SK-N-SH treated with all-trans-retinoic acid at 6 μM for 48 hours (cell line): ENCODE measurements around the gene IER3.

Source experiments
- ATAC-seq: fragments of 200-7000 bp; cut with Tn5 transposase; 3 replicates; pipeline ENCODE4 v1.9.1; 2020; ENCODE audit warnings: mild to moderate bottlenecking, moderate library complexity
- ARNTL ChIP-seq: fragments of 450-650 bp; formaldehyde crosslinking; IDR thresholded peaks from 2 replicates; pipeline ENCODE4 v1.5.0; 2020; ENCODE audit warnings: low read depth, mild to moderate bottlenecking, moderate library complexity, borderline replicate concordance
- BACH2 ChIP-seq: fragments of 250-450 bp; sonication (Bioruptor Pico); IDR thresholded peaks from 2 replicates; pipeline ENCODE4 v1.9.0; 2021; ENCODE audit warnings: mild to moderate bottlenecking, borderline replicate concordance
- CSDC2 ChIP-seq: fragments of 250-450 bp; sonication (Bioruptor Pico); IDR thresholded peaks from 2 replicates; pipeline ENCODE4 v1.5.0; 2020; ENCODE audit warnings: mild to moderate bottlenecking, moderate library complexity
- CSRNP3 ChIP-seq: fragments of 250-450 bp; sonication (Bioruptor Pico); IDR thresholded peaks from 2 replicates; pipeline ENCODE4 v1.5.1; 2021; ENCODE audit warnings: mild to moderate bottlenecking, moderate library complexity
- ESRRG ChIP-seq: fragments of 250-450 bp; sonication (Bioruptor Pico); IDR thresholded peaks from 2 replicates; pipeline ENCODE4 v1.6.1; 2021; ENCODE audit warnings: mild to moderate bottlenecking
- GLIS3 ChIP-seq: fragments of 250-450 bp; sonication (Bioruptor Pico); IDR thresholded peaks from 2 replicates; pipeline ENCODE4 v1.5.0; 2020; ENCODE audit warnings: mild to moderate bottlenecking, moderate library complexity
- OSR1 ChIP-seq: fragments of 250-450 bp; sonication (Bioruptor Pico); IDR thresholded peaks from 2 replicates; pipeline ENCODE4 v1.8.0; 2022; ENCODE audit warnings: moderate library complexity, mild to moderate bottlenecking, inconsistent platforms
- POU6F1 ChIP-seq: fragments of 250-450 bp; sonication (Bioruptor Pico); IDR thresholded peaks from 2 replicates; pipeline ENCODE4 v1.8.0; 2021; ENCODE audit warnings: low read depth, mild to moderate bottlenecking, moderate library complexity, borderline replicate concordance
- PPARA ChIP-seq: fragments of 250-450 bp; sonication (Bioruptor Pico); IDR thresholded peaks from 2 replicates; pipeline ENCODE4 v1.5.0; 2020; ENCODE audit warnings: mild to moderate bottlenecking, borderline replicate concordance
- SNAI2 ChIP-seq: fragments of 250-450 bp; sonication (Bioruptor Pico); IDR thresholded peaks from 2 replicates; pipeline ENCODE4 v1.5.0; 2020; ENCODE audit warnings: mild to moderate bottlenecking, moderate library complexity
- TCF4 ChIP-seq: fragments of 250-450 bp; sonication (Bioruptor Pico); IDR thresholded peaks from 2 replicates; pipeline ENCODE4 v1.8.0; 2021; ENCODE audit warnings: mild to moderate bottlenecking, moderate library complexity, borderline replicate concordance
- TOX ChIP-seq: fragments of 250-450 bp; sonication (Bioruptor Pico); IDR thresholded peaks from 2 replicates; pipeline ENCODE4 v1.8.0; 2021; ENCODE audit warnings: mild to moderate bottlenecking, moderate library complexity, borderline replicate concordance
- ZC3H10 ChIP-seq: fragments of 250-450 bp; sonication (Bioruptor Pico); IDR thresholded peaks from 2 replicates; pipeline ENCODE4 v1.5.1; 2021; ENCODE audit warnings: mild to moderate bottlenecking, moderate library complexity
- ZFP3 ChIP-seq: fragments of 250-450 bp; sonication (Bioruptor Pico); IDR thresholded peaks from 2 replicates; pipeline ENCODE4 v1.5.0; 2020; ENCODE audit warnings: mild to moderate bottlenecking, moderate library complexity
- ZFP30 ChIP-seq: fragments of 450-650 bp; formaldehyde crosslinking; IDR thresholded peaks from 2 replicates; pipeline ENCODE4 v1.5.0; 2022; ENCODE audit warnings: mild to moderate bottlenecking, moderate library complexity
- ZNF565 ChIP-seq: fragments of 450-650 bp; formaldehyde crosslinking; conservative IDR thresholded peaks from 2 replicates; pipeline ENCODE4 v1.5.0; 2020; ENCODE audit warnings: low read depth, mild to moderate bottlenecking, moderate library complexity
- ZNF8 ChIP-seq: fragments of 450-650 bp; formaldehyde crosslinking; IDR thresholded peaks from 2 replicates; pipeline ENCODE4 v1.5.0; 2020; ENCODE audit warnings: mild to moderate bottlenecking, moderate library complexity
- TF ChIP-seq, protein P1 (sequence below): fragments of 250-450 bp; sonication (Bioruptor Pico); IDR thresholded peaks from 2 replicates; pipeline ENCODE4 v1.8.0; 2020; ENCODE audit warnings: mild to moderate bottlenecking, moderate library complexity, borderline replicate concordance
- TF ChIP-seq, protein P2 (sequence below): fragments of 250-450 bp; sonication (Bioruptor Pico); IDR thresholded peaks from 2 replicates; pipeline ENCODE4 v1.5.1; 2020; ENCODE audit warnings: low read depth, mild to moderate bottlenecking, moderate library complexity

The IER3 gene, protein sequence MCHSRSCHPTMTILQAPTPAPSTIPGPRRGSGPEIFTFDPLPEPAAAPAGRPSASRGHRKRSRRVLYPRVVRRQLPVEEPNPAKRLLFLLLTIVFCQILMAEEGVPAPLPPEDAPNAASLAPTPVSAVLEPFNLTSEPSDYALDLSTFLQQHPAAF

GRCh38 chr6:30744054-30744805, at the start of gene IER3:
Gene IER3, minus strand, starts transcription at chr6:30744547. Its CDS starts 29 bp downstream, at chr6:30744518.
- TF ChIP-seq ZNF8 (CRISPR knock-in tag) (no peak), TCF4 (no peak), ZFP3 (CRISPR knock-in tag) (no peak), ESRRG (CRISPR knock-in tag) (no peak), ZFP30 (CRISPR knock-in tag) (no peak), ARNTL (CRISPR knock-in tag) (no peak), POU6F1 (CRISPR knock-in tag) (no peak), ZC3H10 (no peak), OSR1 (no peak), PPARA (CRISPR knock-in tag) (no peak), GLIS3 (CRISPR knock-in tag) (no peak), CSDC2 (no peak), TOX (CRISPR knock-in tag) (no peak)
- TF ChIP-seq, protein P1, sequence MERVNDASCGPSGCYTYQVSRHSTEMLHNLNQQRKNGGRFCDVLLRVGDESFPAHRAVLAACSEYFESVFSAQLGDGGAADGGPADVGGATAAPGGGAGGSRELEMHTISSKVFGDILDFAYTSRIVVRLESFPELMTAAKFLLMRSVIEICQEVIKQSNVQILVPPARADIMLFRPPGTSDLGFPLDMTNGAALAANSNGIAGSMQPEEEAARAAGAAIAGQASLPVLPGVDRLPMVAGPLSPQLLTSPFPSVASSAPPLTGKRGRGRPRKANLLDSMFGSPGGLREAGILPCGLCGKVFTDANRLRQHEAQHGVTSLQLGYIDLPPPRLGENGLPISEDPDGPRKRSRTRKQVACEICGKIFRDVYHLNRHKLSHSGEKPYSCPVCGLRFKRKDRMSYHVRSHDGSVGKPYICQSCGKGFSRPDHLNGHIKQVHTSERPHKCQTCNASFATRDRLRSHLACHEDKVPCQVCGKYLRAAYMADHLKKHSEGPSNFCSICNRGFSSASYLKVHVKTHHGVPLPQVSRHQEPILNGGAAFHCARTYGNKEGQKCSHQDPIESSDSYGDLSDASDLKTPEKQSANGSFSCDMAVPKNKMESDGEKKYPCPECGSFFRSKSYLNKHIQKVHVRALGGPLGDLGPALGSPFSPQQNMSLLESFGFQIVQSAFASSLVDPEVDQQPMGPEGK (CRISPR knock-in tag), result no peak
- TF ChIP-seq, protein P2, sequence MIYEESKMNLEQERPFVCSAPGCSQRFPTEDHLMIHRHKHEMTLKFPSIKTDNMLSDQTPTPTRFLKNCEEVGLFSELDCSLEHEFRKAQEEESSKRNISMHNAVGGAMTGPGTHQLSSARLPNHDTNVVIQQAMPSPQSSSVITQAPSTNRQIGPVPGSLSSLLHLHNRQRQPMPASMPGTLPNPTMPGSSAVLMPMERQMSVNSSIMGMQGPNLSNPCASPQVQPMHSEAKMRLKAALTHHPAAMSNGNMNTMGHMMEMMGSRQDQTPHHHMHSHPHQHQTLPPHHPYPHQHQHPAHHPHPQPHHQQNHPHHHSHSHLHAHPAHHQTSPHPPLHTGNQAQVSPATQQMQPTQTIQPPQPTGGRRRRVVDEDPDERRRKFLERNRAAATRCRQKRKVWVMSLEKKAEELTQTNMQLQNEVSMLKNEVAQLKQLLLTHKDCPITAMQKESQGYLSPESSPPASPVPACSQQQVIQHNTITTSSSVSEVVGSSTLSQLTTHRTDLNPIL (CRISPR knock-in tag), result no peak
- ATAC-seq, result peak; percentile 3; the same call in 2 of the 3 replicates

DNA sequence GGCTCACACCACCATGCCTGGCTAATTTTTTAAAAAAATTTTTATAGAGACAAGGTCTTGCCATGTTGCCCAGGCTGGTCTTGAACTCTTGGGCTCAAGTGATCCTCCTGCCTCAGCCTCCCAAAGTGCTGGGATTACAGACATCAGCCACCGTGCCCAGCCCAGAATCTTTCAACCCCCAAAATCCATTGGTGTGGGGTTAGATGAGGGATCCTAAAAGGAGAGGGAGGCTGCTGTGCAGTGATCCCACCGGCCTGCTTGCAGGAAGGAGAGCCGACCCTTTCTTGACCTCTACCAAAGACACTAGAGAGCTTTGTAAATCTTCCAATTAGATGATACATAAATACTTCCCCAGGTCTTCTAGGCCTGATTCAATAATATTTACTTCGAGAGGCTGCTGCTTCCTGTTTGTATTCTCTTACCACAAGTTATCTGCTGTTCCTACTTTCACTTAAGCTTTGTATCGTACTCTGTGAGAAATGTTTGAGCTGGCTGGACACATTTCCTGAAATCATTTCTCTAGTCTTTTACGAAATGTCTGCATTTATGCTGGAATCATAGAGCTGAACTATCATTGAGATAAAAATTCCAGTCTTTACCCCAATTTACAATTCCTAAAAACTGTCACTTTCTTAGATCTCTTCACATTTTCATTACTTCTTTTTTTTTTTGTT, 49.3 kb upstream of the IER3 start:
- TF ChIP-seq GLIS3 (CRISPR knock-in tag), result no peak
- no peak for TF ChIP-seq BACH2 (CRISPR knock-in tag)
- no peak for TF ChIP-seq ESRRG (CRISPR knock-in tag)
- no peak for TF ChIP-seq CSDC2
- TF ChIP-seq ZNF565, result no peak
- no peak for TF ChIP-seq CSRNP3
- TF ChIP-seq ZNF8 (CRISPR knock-in tag), result no peak
- TF ChIP-seq ZC3H10, result no peak
- TF ChIP-seq, protein P2 (CRISPR knock-in tag), result no peak
- TF ChIP-seq OSR1, result no peak
- TF ChIP-seq PPARA (CRISPR knock-in tag), result no peak
- TF ChIP-seq SNAI2, result no peak
- peak; percentile 77 for ATAC-seq

GRCh38 chr6:30792786-30793185, 48.4 kb upstream of the IER3 start:
- TF ChIP-seq ZC3H10, result no peak
- no peak for TF ChIP-seq ARNTL (CRISPR knock-in tag)
- TF ChIP-seq ZNF8 (CRISPR knock-in tag), result no peak
- no peak for ATAC-seq
